ENCODE results near the gene NHSL2.
"Not testable (repeated sequence)": the region's sequence is repeated elsewhere in the genome, so short reads cannot be mapped to it uniquely, and the experiment has no call there.

The NHSL2 gene

DNA sequence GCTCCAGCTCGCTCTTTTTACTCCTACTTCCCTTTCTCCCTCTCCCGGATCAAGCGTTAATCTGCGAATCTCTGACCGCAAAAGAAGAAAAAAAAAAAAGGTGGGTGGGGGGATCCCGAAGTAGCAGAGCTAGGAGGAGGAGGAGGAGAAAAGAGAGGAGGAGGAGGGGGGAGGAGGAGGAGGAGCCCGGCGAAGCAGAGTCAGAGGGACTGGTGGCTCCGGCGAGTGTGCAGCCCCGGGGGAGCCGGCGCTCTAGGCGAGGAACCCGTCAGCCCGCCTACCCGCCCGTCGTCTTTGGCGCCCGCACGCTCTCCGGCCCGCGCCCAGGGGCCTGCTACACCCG, at the start of gene NHSL2:
TSS of gene NHSL2 (plus strand) at position 203 of the 343 bp plus-strand sequence.
- Histone ChIP-seq H3K9me3 (ENCODE audit: severe bottlenecking) (no peaks in the 10 kb centered on the region), H3K36me3 (peaks cover 5% of the 10 kb centered on the region), H3K4me3 (ENCODE audit: low read depth, low read length) (peak within 1 kb of the TSS; percentile 65), H3K27ac (peak within 1 kb of the TSS; percentile 91), H3K27me3 (ENCODE audit: insufficient read depth, low read depth, severe bottlenecking) (peaks cover 5% of the 10 kb centered on the region)
- TF ChIP-seq, protein P1, sequence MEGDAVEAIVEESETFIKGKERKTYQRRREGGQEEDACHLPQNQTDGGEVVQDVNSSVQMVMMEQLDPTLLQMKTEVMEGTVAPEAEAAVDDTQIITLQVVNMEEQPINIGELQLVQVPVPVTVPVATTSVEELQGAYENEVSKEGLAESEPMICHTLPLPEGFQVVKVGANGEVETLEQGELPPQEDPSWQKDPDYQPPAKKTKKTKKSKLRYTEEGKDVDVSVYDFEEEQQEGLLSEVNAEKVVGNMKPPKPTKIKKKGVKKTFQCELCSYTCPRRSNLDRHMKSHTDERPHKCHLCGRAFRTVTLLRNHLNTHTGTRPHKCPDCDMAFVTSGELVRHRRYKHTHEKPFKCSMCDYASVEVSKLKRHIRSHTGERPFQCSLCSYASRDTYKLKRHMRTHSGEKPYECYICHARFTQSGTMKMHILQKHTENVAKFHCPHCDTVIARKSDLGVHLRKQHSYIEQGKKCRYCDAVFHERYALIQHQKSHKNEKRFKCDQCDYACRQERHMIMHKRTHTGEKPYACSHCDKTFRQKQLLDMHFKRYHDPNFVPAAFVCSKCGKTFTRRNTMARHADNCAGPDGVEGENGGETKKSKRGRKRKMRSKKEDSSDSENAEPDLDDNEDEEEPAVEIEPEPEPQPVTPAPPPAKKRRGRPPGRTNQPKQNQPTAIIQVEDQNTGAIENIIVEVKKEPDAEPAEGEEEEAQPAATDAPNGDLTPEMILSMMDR (IDR thresholded peaks at IDR 0.05; ENCODE audit: low read depth, low read length) = no peak
- DNase-seq = peak; percentile 78

- Histone ChIP-seq H3K27ac (no peak overlapping the region), H3K4me3 (ENCODE audit: low read depth, low read length) (no peak overlapping the region), H3K9me3 (ENCODE audit: severe bottlenecking) (no peaks in the 10 kb centered on the region), H3K36me3 (no peaks in the 10 kb centered on the region), H3K27me3 (ENCODE audit: insufficient read depth, low read depth, severe bottlenecking) (peaks cover 30% of the 10 kb centered on the region)
- DNase-seq = no peak
- TF ChIP-seq, protein P1 (IDR thresholded peaks at IDR 0.05; ENCODE audit: low read depth, low read length) = no peak
Measured at GRCh38 chrX:71867680-71868079, 43.0 kb upstream of the NHSL2 start.

GRCh38 chrX:71869566-71869965, 41.1 kb upstream of the NHSL2 start:
- H3K4me3 ChIP-seq (ENCODE audit: low read depth, low read length); H3K36me3 ChIP-seq; H3K27ac ChIP-seq; DNase-seq; H3K9me3 ChIP-seq (ENCODE audit: severe bottlenecking): not testable (repeated sequence)
- peaks cover 41% of the 10 kb centered on the region for H3K27me3 ChIP-seq (ENCODE audit: insufficient read depth, low read depth, severe bottlenecking)

DNA sequence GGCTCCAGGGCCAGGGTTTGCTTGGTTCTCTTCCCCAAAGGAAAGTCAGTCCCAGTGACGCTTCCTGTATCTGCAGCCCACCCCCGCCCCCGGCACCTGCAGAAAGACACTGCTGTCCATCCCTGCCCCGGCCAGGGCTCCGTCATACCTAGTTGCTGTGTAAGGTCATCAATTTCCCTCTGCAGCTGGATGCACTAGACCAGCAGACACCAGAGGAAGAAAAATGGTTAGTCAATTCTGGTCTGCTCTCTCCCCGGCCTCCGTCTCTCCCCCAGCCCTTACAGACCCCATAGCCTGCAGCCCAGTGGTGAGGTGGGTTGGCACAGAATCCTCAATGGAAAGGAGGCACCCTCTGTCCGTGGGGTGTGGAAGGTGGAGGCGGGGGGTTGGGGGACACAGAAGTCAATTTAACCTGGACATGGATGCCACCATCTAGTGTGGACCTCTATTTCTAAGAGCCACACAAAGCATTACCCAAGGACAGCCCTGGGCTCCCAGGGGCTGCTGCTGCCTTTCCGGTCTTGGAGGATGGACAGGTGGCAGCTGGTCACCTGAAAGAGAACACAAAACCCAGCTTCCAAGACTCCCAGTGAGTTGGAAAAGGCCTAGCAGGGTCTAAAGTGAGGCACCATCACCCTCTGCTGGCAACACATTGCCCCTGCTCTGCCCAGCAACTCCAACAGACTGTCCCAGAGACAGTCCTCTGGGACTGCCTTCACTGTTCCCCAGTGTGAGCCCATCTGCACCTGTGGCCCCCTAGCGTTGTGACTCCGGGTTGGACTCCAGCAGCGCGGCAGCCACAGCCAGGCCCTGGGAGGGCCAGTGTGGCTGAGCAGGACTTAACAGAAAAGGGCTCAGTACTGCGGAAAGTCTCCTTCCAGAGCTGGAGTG, 40.2 kb upstream of the NHSL2 start:
- Histone ChIP-seq H3K27me3 (ENCODE audit: insufficient read depth, low read depth, severe bottlenecking) (peaks cover 46% of the 10 kb centered on the region), H3K4me3 (ENCODE audit: low read depth, low read length) (no peak overlapping the region), H3K9me3 (ENCODE audit: severe bottlenecking) (peaks cover 1% of the 10 kb centered on the region), H3K36me3 (no peaks in the 10 kb centered on the region), H3K27ac (no peak overlapping the region)
- DNase-seq = peak; percentile 88
- TF ChIP-seq, protein P1 (IDR thresholded peaks at IDR 0.05; ENCODE audit: low read depth, low read length) = peak; percentile 87

DNA sequence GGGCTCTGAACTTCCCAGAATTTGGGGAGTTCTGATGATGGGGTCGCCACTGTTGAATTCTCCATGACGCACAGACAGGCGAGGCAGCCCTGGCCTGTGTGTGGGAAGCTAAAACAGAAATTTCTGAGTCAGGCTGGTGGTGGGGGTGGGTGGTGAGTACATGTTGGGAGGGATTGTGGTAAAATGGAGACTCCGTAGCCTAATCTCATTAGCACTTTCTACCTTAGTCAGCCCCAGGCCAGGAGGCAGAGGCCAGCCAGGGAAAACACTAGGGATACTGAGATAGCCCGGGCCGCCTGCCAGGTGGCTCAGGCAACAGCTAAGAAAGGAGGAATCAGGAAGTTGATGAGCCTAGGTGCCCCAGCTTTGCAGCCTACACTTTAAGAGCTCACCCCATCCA, 39.3 kb upstream of the NHSL2 start:
- Histone ChIP-seq H3K27me3 (ENCODE audit: insufficient read depth, low read depth, severe bottlenecking) (peaks cover 39% of the 10 kb centered on the region), H3K4me3 (ENCODE audit: low read depth, low read length) (no peak overlapping the region), H3K9me3 (ENCODE audit: severe bottlenecking) (peaks cover 4% of the 10 kb centered on the region), H3K36me3 (no peaks in the 10 kb centered on the region), H3K27ac (no peak overlapping the region)
- TF ChIP-seq, protein P1 (IDR thresholded peaks at IDR 0.05; ENCODE audit: low read depth, low read length) = no peak
- DNase-seq = no peak

- no peak overlapping the region for H3K27ac ChIP-seq
- H3K27me3 ChIP-seq (ENCODE audit: insufficient read depth, low read depth, severe bottlenecking) = peaks cover 31% of the 10 kb centered on the region
- DNase-seq = no peak
- peaks cover 7% of the 10 kb centered on the region for H3K9me3 ChIP-seq (ENCODE audit: severe bottlenecking)
- H3K4me3 ChIP-seq (ENCODE audit: low read depth, low read length) = no peak overlapping the region
- TF ChIP-seq, protein P1 (IDR thresholded peaks at IDR 0.05; ENCODE audit: low read depth, low read length) = no peak
- no peaks in the 10 kb centered on the region for H3K36me3 ChIP-seq
Measured at GRCh38 chrX:71872542-71873458, 37.8 kb upstream of the NHSL2 start.

All from WERI-Rb-1 (cell line).